ENCODE results near the gene UBXN11.

- TF ChIP-seq CTCF (IDR thresholded peaks at IDR 0.05): no peak
- no peak for TF ChIP-seq POLR2AphosphoS5 (IDR thresholded peaks at IDR 0.05)
Measured at GRCh38 chr1:26297057-26297790, 9.2 kb downstream of the UBXN11 start.

All from esophagus muscularis mucosa (tissue), 3 donors.